Measurements from ENCODE around the gene LCNL1. TPM values are rescaled to one million over a fixed set of nuclear protein-coding genes. Genes with fewer than 3 reads are reported as not detected.

Gene LCNL1
- total RNA-seq, 1 donor, result 3.5 TPM

- H3K4me3 ChIP-seq (ENCODE audit: low read depth, low read length), result peak overlapping the region; percentile 9
- DNase-seq (ENCODE audit: low read depth), result no peak
- TF ChIP-seq CTCF (IDR thresholded peaks at IDR 0.05; ENCODE audit: insufficient read depth, low read depth, low read length), result no peak
Measured at GRCh38 chr9:136978865-136979544, 3.8 kb upstream of the LCNL1 start.

GRCh38 chr9:136979769-136980587 lies 2.8 kb upstream of the LCNL1 start:
- no peak overlapping the region for H3K4me3 ChIP-seq (ENCODE audit: low read depth, low read length)
- no peak for DNase-seq (ENCODE audit: low read depth)

GRCh38 chr9:136980669-136981478 lies 1.9 kb upstream of the LCNL1 start:
- no peak for DNase-seq (ENCODE audit: low read depth)
- H3K4me3 ChIP-seq (ENCODE audit: low read depth, low read length), result no peak overlapping the region
- TF ChIP-seq CTCF (IDR thresholded peaks at IDR 0.05; ENCODE audit: insufficient read depth, low read depth, low read length), result no peak

More at GRCh38 chr9:136979769-136980587, 2.8 kb upstream of the LCNL1 start:
- TF ChIP-seq CTCF (IDR thresholded peaks at IDR 0.05; ENCODE audit: insufficient read depth, low read depth, low read length), result no peak

- no peak for DNase-seq (ENCODE audit: low read depth)
- no peak for TF ChIP-seq CTCF (IDR thresholded peaks at IDR 0.05; ENCODE audit: insufficient read depth, low read depth, low read length)
- no peak overlapping the region for H3K4me3 ChIP-seq (ENCODE audit: low read depth, low read length)
Measured at GRCh38 chr9:136981588-136982231, 1.1 kb upstream of the LCNL1 start.

GRCh38 chr9:136983167-136983566 lies 374 bp downstream of the LCNL1 start:
- TF ChIP-seq CTCF (IDR thresholded peaks at IDR 0.05; ENCODE audit: insufficient read depth, low read depth, low read length), result no peak
- no peak overlapping the region for H3K4me3 ChIP-seq (ENCODE audit: low read depth, low read length)
- DNase-seq (ENCODE audit: low read depth), result no peak

- no peak for DNase-seq (ENCODE audit: low read depth)
- no peak overlapping the region for H3K4me3 ChIP-seq (ENCODE audit: low read depth, low read length)
- no peak for TF ChIP-seq CTCF (IDR thresholded peaks at IDR 0.05; ENCODE audit: insufficient read depth, low read depth, low read length)
Measured at GRCh38 chr9:136983656-136984314, 992 bp downstream of the LCNL1 start.

Measured in fibroblast of villous mesenchyme (primary cell).